ENCODE measurements around the gene IGSF23. TPM values are rescaled to one million over a fixed set of nuclear protein-coding genes. Genes with fewer than 3 reads are reported as not detected.

Gene IGSF23
- total and polyA plus RNA-seq, 2 experiments from 2014 or later = 0.63 TPM; not detected in 1

DNA sequence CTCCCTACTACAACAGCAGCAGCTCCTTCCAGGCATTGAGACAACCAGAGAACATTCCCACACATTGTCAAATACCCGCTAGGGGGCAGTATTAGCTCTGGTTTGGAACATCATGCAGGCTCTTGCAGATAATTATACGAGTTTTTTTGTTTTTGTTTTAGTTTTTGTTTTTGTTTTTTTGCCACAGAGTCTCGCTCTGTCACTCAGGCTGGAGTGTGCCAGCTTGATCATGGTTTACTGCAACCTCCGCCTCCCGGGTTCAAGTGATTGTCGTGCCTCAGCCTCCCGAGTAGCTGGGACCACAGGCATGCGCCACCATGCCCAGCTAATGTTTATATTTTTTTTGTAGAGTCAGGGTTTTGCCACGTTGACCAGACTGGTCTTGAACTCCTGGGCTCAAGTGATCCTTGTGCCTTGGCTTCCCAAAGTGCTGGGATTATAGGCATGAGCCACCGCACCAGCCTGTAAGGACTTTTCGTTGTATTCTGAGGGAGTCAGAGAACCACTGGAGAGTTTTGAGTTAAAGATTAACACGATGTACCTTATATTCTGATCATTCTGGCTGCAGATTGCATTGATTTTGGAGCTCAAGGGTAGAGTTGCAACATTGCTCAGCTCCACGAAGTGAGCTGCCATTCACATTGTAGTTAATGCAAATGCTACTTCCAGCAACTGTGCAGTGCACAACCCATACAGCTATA, 42.2 kb upstream of the IGSF23 start:
- 30 to 34% methylated on average over 13 of the region's 13 CpGs for WGBS, 2 experiments (ENCODE audit: low coverage in 1 of 2, low lambda C conversion rate in 2 of 2, missing lambda C conversion rate in 2 of 2)
- in situ Hi-C loops (cut with MboI) = loop anchor here (5.0 kb wide), 1 partner anchor 86 kb away; no protein-coding TSS in a partner anchor
- Histone ChIP-seq H3F3A (ENCODE audit: insufficient read depth) (no peaks in the 10 kb centered on the region), H3K9me2 (ENCODE audit: insufficient read depth) (no peaks in the 10 kb centered on the region), H3K27me3 (replicated peaks; ENCODE audit: insufficient read depth) (peaks cover 30% of the 10 kb centered on the region; the same call in 1 of the 2 replicates), H3K4me3 (no peak overlapping the region), H4K20me1 (ENCODE audit: insufficient read depth) (no peaks in the 10 kb centered on the region), H2AFZ (peak overlapping the region; percentile 51), H3K9me3 (ENCODE audit: low read depth) (no peaks in the 10 kb centered on the region), H3K27ac (no peak overlapping the region), H3K79me2 (ENCODE audit: insufficient read depth) (no peaks in the 10 kb centered on the region), H3K36me3 (ENCODE audit: low read depth) (no peaks in the 10 kb centered on the region), H3K4me2 (ENCODE audit: unreplicated experiment) (no peak overlapping the region), H3K9ac (no peak overlapping the region), H3K4me1 (ENCODE audit: insufficient read depth) (no peaks in the 10 kb centered on the region)
- DNase-seq = peak; percentile 80
- TF ChIP-seq EZH2 (IDR thresholded peaks at IDR 0.05; ENCODE audit: insufficient read depth, poor library complexity, severe bottlenecking) (no peak), EZH2phosphoT487 (IDR thresholded peaks at IDR 0.05; ENCODE audit: insufficient read depth, low read depth) (no peak)

DNA sequence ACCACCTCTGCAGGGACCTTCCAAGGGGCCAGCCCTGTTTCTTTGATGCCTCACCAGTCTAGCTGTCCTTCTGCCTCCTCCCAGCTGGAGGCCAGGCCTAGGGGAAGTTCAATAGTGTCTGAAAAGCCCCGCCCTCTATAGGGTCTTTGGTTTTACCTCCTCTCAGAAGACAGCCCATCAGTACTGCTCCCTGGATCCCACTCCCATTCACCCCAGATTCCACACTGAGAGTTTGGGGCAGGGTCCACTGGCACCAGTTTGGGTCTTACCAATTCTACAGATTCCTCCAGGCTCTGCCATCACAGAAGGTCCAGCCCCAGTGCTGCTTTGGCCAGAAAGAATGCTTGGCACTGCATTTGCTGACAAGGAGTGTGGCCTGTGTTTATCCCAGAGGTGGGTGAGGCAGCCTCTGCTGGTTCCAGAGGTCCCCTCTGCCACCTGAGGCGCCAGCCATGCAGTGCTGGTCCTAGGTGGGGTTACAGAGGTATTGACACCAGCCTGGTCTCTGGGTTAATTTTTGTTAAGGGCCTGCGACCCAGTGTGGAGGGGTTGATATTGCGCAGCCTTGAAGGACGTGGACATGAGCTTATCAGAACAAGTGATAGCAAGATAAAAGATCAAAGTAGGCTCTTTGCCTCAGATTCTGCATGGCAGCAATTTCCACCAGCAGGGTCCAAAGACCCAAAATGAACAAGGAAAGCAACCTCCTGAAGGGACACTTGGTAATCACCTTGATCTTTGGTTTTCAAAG, 41.4 kb upstream of the IGSF23 start:
- H3K9me2 ChIP-seq (ENCODE audit: insufficient read depth) = no peaks in the 10 kb centered on the region
- no peak overlapping the region for H2AFZ ChIP-seq
- H3K27ac ChIP-seq = no peak overlapping the region
- H3F3A ChIP-seq (ENCODE audit: insufficient read depth) = no peaks in the 10 kb centered on the region
- H3K27me3 ChIP-seq (replicated peaks; ENCODE audit: insufficient read depth) = peaks cover 21% of the 10 kb centered on the region; the same call in 1 of the 2 replicates
- H3K79me2 ChIP-seq (ENCODE audit: insufficient read depth) = no peaks in the 10 kb centered on the region
- H3K36me3 ChIP-seq (ENCODE audit: low read depth) = no peaks in the 10 kb centered on the region
- no peak for DNase-seq
- H3K4me3 ChIP-seq = no peak overlapping the region
- H4K20me1 ChIP-seq (ENCODE audit: insufficient read depth) = no peaks in the 10 kb centered on the region
- H3K4me1 ChIP-seq (ENCODE audit: insufficient read depth) = no peaks in the 10 kb centered on the region
- no peak overlapping the region for H3K4me2 ChIP-seq (ENCODE audit: unreplicated experiment)
- H3K9me3 ChIP-seq (ENCODE audit: low read depth) = no peaks in the 10 kb centered on the region
- H3K9ac ChIP-seq = no peak overlapping the region
- TF ChIP-seq EZH2 (IDR thresholded peaks at IDR 0.05; ENCODE audit: insufficient read depth, poor library complexity, severe bottlenecking) (no peak), EZH2phosphoT487 (IDR thresholded peaks at IDR 0.05; ENCODE audit: insufficient read depth, low read depth) (no peak)
- in situ Hi-C loops (cut with MboI) = loop anchor here (5.0 kb wide), 1 partner anchor 85 kb away; no protein-coding TSS in a partner anchor
- 73 to 77% methylated on average over 5 of the region's 5 CpGs for WGBS, 2 experiments (ENCODE audit: low coverage in 1 of 2, low lambda C conversion rate in 2 of 2, missing lambda C conversion rate in 2 of 2)

DNA sequence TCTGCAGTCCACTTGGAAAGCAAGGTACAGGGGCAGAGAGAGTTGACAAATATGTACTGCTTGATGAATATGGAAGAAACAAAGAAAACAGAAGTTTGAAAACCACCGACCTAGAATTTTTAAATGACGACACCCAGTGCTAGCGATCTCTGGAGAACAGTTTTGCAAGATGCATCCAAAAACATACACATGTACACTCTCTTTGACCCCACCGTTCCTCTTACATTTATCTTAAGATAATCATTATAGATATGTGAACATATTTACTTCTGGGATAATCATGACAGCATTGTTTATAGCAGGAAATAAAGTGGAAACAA, 40.8 kb upstream of the IGSF23 start:
- in situ Hi-C loops (cut with MboI) = loop anchor here (5.0 kb wide), 1 partner anchor 85 kb away; no protein-coding TSS in a partner anchor
- TF ChIP-seq EZH2phosphoT487 (IDR thresholded peaks at IDR 0.05; ENCODE audit: insufficient read depth, low read depth) (no peak), EZH2 (IDR thresholded peaks at IDR 0.05; ENCODE audit: insufficient read depth, poor library complexity, severe bottlenecking) (no peak)
- no peak overlapping the region for H3K4me2 ChIP-seq (ENCODE audit: unreplicated experiment)

DNA sequence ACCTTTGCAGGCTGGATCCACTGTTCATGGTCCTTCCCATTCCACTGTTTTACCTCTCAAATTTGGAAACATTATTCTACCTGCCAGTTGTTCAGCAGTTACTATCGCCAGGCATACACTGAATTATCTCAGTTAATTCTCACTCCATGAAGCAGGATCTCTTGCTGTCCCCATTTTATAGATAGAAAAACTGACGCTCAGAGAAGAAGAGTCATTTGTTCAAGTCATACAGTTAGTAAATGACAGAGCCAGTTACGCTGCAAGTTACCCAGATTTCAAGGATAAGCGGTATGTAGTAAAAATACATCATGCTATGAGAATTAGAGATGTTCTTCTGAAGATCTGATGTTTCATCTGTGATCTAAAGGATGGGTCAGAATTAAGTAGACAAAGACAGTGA, 40.2 kb upstream of the IGSF23 start:
- H3K4me2 ChIP-seq (ENCODE audit: unreplicated experiment) = no peak overlapping the region
- DNase-seq = no peak
- WGBS, 2 experiments (ENCODE audit: low coverage in 1 of 2, low lambda C conversion rate in 2 of 2, missing lambda C conversion rate in 2 of 2) = 71 to 75% methylated on average over 4 of the region's 4 CpGs
- no peaks in the 10 kb centered on the region for H4K20me1 ChIP-seq (ENCODE audit: insufficient read depth)
- no peaks in the 10 kb centered on the region for H3K79me2 ChIP-seq (ENCODE audit: insufficient read depth)
- no peaks in the 10 kb centered on the region for H3K4me1 ChIP-seq (ENCODE audit: insufficient read depth)
- H3K9me3 ChIP-seq (ENCODE audit: low read depth) = no peaks in the 10 kb centered on the region
- TF ChIP-seq EZH2phosphoT487 (IDR thresholded peaks at IDR 0.05; ENCODE audit: insufficient read depth, low read depth) (no peak), EZH2 (IDR thresholded peaks at IDR 0.05; ENCODE audit: insufficient read depth, poor library complexity, severe bottlenecking) (no peak)
- H3F3A ChIP-seq (ENCODE audit: insufficient read depth) = no peaks in the 10 kb centered on the region
- no peaks in the 10 kb centered on the region for H3K9me2 ChIP-seq (ENCODE audit: insufficient read depth)
- H3K27ac ChIP-seq = no peak overlapping the region
- no peak overlapping the region for H3K9ac ChIP-seq
- in situ Hi-C loops (cut with MboI) = loop anchor here (5.0 kb wide), 1 partner anchor 84 kb away; no protein-coding TSS in a partner anchor
- 0 out of 2 replicates have a peak, but pooled peaks cover 10% of the 10 kb centered on the region for H3K27me3 ChIP-seq (replicated peaks; ENCODE audit: insufficient read depth)
- no peaks in the 10 kb centered on the region for H3K36me3 ChIP-seq (ENCODE audit: low read depth)
- no peak overlapping the region for H3K4me3 ChIP-seq
- H2AFZ ChIP-seq = no peak overlapping the region

More for the DNA sequence above, 40.8 kb upstream of the IGSF23 start:
- Histone ChIP-seq H3K4me3 (no peak overlapping the region), H3K4me1 (ENCODE audit: insufficient read depth) (no peaks in the 10 kb centered on the region), H3K79me2 (ENCODE audit: insufficient read depth) (no peaks in the 10 kb centered on the region), H3F3A (ENCODE audit: insufficient read depth) (no peaks in the 10 kb centered on the region), H3K9ac (no peak overlapping the region), H4K20me1 (ENCODE audit: insufficient read depth) (no peaks in the 10 kb centered on the region), H3K27ac (no peak overlapping the region), H3K36me3 (ENCODE audit: low read depth) (no peaks in the 10 kb centered on the region), H2AFZ (no peak overlapping the region), H3K9me3 (ENCODE audit: low read depth) (no peaks in the 10 kb centered on the region), H3K27me3 (replicated peaks; ENCODE audit: insufficient read depth) (peaks cover 16% of the 10 kb centered on the region; the same call in 1 of the 2 replicates), H3K9me2 (ENCODE audit: insufficient read depth) (no peaks in the 10 kb centered on the region)
- 62 to 72% methylated on average over 4 of the region's 4 CpGs for WGBS, 2 experiments (ENCODE audit: low coverage in 1 of 2, low lambda C conversion rate in 2 of 2, missing lambda C conversion rate in 2 of 2)
- DNase-seq = no peak

Measured in GM23248 (cell line).